ENCODE measurements around the gene HYLS1. TPM values are rescaled to one million over a fixed set of nuclear protein-coding genes. Genes with fewer than 3 reads are reported as not detected.

HYLS1 gene
- total RNA-seq, 1 experiment from 2014 or later: 8.1 TPM

DNA sequence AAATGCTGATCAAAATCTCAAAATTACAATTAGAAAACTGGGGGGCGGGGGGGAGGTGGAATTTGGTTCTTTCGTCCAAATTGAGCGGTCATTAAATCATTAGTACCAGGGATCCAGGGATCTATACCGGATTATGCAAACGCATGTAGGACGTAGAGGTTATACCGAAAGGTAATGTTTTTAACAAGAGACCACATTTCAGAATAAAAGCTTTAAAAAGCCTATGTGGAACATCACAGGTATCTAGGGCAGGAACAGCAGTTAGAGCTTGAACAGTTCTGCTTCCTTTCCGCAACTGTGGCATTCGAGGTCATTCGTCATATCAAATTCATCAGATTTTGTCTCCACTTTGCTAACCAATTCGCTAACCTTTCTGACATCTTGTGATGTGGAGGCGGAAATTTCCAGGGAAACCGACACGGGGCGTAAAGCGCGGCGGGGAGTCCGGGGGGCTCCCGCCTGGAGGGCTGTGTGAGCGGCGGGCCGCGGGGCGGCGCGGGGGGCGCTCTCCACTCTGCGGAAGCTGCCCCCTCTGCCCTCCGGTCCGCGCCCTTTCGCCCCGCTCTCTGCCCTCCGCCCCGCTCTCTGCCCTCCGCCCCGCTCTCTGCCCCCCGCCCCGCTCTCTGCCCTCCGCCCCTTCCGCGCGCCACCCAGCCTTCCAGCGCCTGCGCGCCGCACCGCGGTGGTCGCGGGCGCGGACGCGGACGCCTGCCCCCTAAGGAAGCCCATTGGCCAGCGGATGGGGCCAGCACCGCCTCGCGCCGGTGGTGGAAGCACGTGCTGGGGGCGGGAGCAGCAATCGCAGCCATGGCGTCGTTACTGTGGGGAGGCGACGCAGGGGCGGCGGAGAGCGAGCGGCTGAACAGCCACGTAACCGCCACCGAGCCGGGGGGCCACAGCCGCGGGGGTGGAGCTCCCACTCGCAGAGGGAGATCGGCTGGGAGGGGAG is 16.5 kb downstream of the HYLS1 start, which contains the start of gene DDX25 (continued):
- peak; percentile 99 for TF ChIP-seq KAT7 (CRISPR knock-in tag; IDR thresholded peaks at IDR 0.05; ENCODE audit: borderline replicate concordance)
- TF ChIP-seq GTF2I (CRISPR knock-in tag; conservative IDR thresholded peaks at IDR 0.05): no peak
- TF ChIP-seq TCF7 (CRISPR knock-in tag; IDR thresholded peaks at IDR 0.05; ENCODE audit: low read depth): peak; percentile 97; the same call in 1 of the 2 replicates
- TF ChIP-seq ZBTB21 (CRISPR knock-in tag; IDR thresholded peaks at IDR 0.05; ENCODE audit: borderline replicate concordance): peak; percentile 98
- peak; percentile 96 for TF ChIP-seq JUN (CRISPR knock-in tag; IDR thresholded peaks at IDR 0.05)
- TF ChIP-seq ZNF219 (CRISPR knock-in tag; IDR thresholded peaks at IDR 0.05; ENCODE audit: borderline replicate concordance): peak; percentile 92
- TF ChIP-seq HMGXB4 (CRISPR knock-in tag; IDR thresholded peaks at IDR 0.05): peak; percentile 90
- TF ChIP-seq GABPB1 (CRISPR knock-in tag; IDR thresholded peaks at IDR 0.05): no peak
- TF ChIP-seq ZNF425 (CRISPR knock-in tag; conservative IDR thresholded peaks at IDR 0.05): no peak
- peak; percentile 86 for TF ChIP-seq ZNF317 (CRISPR knock-in tag; IDR thresholded peaks at IDR 0.05; ENCODE audit: borderline replicate concordance, low read depth)
- TF ChIP-seq NFYB (CRISPR knock-in tag; conservative IDR thresholded peaks at IDR 0.05; ENCODE audit: low read depth): peak; percentile 89
- TF ChIP-seq ELF4 (CRISPR knock-in tag; IDR thresholded peaks at IDR 0.05; ENCODE audit: low read depth): peak; percentile 99
- TF ChIP-seq, protein P1, sequence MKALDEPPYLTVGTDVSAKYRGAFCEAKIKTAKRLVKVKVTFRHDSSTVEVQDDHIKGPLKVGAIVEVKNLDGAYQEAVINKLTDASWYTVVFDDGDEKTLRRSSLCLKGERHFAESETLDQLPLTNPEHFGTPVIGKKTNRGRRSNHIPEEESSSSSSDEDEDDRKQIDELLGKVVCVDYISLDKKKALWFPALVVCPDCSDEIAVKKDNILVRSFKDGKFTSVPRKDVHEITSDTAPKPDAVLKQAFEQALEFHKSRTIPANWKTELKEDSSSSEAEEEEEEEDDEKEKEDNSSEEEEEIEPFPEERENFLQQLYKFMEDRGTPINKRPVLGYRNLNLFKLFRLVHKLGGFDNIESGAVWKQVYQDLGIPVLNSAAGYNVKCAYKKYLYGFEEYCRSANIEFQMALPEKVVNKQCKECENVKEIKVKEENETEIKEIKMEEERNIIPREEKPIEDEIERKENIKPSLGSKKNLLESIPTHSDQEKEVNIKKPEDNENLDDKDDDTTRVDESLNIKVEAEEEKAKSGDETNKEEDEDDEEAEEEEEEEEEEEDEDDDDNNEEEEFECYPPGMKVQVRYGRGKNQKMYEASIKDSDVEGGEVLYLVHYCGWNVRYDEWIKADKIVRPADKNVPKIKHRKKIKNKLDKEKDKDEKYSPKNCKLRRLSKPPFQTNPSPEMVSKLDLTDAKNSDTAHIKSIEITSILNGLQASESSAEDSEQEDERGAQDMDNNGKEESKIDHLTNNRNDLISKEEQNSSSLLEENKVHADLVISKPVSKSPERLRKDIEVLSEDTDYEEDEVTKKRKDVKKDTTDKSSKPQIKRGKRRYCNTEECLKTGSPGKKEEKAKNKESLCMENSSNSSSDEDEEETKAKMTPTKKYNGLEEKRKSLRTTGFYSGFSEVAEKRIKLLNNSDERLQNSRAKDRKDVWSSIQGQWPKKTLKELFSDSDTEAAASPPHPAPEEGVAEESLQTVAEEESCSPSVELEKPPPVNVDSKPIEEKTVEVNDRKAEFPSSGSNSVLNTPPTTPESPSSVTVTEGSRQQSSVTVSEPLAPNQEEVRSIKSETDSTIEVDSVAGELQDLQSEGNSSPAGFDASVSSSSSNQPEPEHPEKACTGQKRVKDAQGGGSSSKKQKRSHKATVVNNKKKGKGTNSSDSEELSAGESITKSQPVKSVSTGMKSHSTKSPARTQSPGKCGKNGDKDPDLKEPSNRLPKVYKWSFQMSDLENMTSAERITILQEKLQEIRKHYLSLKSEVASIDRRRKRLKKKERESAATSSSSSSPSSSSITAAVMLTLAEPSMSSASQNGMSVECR (CRISPR knock-in tag; IDR thresholded peaks at IDR 0.05; ENCODE audit: borderline replicate concordance): peak; percentile 99
- TF ChIP-seq ZNF263 (CRISPR knock-in tag; IDR thresholded peaks at IDR 0.05; ENCODE audit: low read depth): peak; percentile 85
- TF ChIP-seq ZNF232 (CRISPR knock-in tag; IDR thresholded peaks at IDR 0.05): peak; percentile 99
- no peak for TF ChIP-seq ZNF416 (CRISPR knock-in tag; IDR thresholded peaks at IDR 0.05)
- TF ChIP-seq ZSCAN18 (CRISPR knock-in tag; IDR thresholded peaks at IDR 0.05): no peak
- TF ChIP-seq, protein P2, sequence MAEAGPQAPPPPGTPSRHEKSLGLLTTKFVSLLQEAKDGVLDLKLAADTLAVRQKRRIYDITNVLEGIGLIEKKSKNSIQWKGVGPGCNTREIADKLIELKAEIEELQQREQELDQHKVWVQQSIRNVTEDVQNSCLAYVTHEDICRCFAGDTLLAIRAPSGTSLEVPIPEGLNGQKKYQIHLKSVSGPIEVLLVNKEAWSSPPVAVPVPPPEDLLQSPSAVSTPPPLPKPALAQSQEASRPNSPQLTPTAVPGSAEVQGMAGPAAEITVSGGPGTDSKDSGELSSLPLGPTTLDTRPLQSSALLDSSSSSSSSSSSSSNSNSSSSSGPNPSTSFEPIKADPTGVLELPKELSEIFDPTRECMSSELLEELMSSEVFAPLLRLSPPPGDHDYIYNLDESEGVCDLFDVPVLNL (CRISPR knock-in tag; IDR thresholded peaks at IDR 0.05; ENCODE audit: borderline replicate concordance, low read depth): peak; percentile 95
- TF ChIP-seq MXD4 (CRISPR knock-in tag; IDR thresholded peaks at IDR 0.05; ENCODE audit: borderline replicate concordance): no peak
- TF ChIP-seq, protein P3, sequence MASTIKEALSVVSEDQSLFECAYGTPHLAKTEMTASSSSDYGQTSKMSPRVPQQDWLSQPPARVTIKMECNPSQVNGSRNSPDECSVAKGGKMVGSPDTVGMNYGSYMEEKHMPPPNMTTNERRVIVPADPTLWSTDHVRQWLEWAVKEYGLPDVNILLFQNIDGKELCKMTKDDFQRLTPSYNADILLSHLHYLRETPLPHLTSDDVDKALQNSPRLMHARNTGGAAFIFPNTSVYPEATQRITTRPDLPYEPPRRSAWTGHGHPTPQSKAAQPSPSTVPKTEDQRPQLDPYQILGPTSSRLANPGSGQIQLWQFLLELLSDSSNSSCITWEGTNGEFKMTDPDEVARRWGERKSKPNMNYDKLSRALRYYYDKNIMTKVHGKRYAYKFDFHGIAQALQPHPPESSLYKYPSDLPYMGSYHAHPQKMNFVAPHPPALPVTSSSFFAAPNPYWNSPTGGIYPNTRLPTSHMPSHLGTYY (CRISPR knock-in tag; IDR thresholded peaks at IDR 0.05): no peak
- peak; percentile 100 for TF ChIP-seq ZNF138 (CRISPR knock-in tag; conservative IDR thresholded peaks at IDR 0.05)
- TF ChIP-seq RORB (CRISPR knock-in tag; IDR thresholded peaks at IDR 0.05): no peak
